NCI-H345 (cell line): ENCODE data around the gene ACER3.
A peak's percentile ranks its signal among the peaks of the same experiment; 100 is the strongest.
"Not testable (repeated sequence)": the region's sequence is repeated elsewhere in the genome, so short reads cannot be mapped to it uniquely, and the experiment has no call there.

Experiments
- DNase-seq: peaks from one replicate; lab custom pipeline; 2025; lab: John Stamatoyannopoulos, UW

The ACER3 gene

DNA sequence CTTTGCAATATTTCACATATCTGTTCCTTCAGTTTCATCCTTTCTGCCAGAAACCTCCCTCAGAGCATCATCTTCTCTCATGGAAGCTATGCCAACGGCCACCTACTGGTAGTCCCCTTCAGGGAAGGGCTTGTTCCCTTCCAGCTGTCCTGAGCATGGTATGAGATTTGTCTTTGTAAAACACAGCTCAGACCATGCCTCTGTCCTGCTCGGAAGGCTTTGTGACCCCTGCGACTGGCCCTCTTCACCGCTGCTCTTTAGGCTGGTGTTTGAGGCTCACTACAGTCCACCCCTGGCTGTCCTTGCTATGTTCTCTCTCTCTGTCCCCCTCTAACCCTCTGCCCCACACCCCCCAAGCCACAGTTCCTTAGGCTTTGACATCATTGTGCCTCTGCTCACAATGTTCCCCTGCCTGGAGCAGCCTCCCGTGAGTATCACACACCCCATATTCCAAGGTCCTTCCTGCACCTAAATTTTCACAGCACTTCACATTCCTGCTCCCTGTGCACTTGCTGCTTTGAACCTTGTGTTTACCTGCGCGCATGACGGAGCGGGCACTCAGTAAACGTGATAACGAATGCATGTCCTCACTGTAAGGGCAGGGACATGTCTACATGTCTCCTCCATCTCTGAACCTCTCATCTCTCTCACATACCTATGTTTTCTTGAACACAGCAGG is 24.0 kb upstream of the ACER3 start:
- no peak for DNase-seq

DNA sequence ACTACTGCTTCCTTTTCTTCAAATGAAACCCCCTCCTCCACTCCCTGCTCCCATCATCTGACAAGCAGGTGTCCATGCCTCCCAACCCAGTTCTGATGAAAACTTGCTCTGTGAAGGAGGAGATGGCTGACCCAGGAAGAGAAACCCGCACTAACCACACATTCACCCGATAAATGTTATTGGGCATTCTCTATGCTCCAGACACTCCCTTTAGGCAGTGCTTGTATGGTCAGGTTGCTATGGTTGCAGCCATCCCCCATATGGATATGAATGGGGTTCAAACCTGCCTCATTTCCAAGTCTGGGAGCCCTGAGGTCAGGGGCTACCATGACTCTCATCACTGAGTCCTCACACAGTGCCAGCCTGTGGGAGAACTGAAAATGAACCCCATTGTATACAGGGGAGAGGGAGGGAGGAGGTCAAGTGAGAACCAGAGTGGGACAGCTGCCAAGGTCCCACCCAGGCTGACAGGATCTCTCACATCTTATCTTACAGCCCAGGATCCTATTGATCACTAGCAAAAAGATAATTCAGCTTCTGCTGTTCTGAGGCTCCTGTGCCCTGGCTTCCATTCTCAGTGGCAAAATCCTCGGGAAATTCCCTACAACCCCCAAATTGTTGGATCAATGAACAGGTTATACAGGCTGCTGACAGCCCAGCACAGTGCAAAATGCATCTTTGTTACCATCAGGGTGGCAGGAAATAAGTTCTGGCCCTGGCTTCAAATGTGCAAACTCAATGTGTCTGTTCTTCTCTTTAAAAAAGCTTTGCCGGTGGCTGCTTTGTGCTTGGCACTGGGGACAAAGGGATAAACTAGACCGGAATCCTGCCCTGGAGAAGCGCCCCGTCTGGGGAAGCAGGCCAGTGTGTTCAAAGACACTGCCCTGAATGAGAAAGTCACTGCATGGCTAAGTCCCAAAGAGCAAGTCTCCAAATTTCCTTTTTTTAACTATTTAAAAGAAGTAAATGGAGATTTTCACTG is 22.7 kb upstream of the ACER3 start:
- no peak for DNase-seq

DNA sequence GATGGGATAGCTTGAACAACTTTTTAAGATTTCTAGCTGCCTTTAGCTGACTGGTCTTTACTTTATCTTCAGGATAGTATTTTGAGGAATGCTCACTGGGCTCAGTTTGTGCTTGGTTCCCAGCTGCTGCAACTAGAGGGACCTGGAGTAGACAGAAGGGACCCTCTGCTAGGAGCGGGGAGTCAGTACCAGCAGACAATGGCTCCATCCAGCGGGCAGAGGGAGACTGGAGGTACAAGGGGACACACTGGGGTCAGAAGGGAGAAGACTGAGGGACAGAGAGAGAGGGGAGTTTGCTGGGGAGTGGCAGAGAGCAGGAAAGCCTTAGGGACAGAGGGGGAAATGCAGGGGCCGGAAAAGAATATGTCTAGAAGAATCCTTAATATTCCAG is 22.0 kb upstream of the ACER3 start:
- DNase-seq, result no peak

DNA sequence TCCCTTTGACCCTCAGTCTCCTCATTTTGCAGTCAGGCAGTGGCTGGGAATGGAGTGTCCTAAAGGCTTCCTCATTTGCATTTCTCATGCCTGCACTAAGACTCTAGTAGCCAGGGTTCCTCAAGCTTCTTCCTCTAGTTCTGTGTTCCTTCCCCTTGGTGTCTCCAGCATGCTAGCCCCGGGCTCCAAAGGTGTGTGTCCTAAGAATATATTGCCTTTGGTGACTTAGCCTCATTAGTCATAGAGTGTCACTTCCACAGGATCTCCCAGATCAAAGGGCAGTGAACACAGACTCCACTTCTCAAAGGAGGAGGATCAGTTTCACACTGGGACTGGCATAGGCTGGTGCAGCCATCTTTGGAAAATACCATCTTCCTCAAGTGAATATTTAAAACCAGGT is 21.4 kb upstream of the ACER3 start:
- no peak for DNase-seq

DNA sequence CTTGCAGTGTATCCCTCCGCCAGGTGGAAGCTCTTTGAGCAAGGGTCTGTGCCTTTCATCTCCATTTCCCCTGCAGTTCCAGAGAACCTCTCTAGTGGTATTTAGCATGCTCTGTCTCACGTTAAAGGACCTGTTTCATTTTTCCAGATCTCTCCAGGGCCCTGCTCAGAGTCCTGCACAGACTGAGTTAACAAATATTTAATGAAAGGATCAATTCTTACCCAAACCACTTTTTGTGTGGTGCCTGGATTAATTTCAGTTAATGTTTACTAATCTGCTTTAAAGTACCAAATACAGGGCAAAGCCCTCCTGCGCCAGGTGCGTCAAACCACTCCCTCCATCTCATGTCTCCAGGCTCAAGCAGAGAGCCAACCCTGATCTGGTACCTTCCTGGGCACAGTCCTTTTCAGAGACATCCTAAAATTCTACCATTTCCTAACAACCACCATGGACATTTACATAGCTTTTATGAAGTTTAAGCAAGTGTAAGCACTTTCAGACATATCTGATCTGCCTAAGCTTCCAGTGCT is 18.7 kb upstream of the ACER3 start:
- DNase-seq, result peak; percentile 22

DNA sequence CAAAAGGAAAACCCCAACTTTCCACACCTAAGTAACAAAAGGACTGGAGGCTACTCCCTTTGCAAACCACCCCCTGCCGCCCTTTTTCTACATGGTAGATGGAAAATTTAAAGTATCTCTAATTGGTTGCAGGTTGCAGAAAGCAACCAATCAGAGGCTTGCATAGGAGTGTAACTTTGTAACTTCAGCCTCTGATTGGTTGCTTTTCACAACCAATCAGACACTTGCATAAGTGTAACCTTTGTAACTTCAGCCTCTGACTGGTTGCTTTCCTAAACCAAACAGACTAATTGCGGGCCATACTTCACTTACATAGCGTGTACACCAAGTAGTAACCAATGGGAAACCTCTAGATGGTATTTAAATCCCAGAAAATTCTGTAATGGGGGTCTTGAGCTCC is 16.8 kb upstream of the ACER3 start:
- no peak for DNase-seq

DNA sequence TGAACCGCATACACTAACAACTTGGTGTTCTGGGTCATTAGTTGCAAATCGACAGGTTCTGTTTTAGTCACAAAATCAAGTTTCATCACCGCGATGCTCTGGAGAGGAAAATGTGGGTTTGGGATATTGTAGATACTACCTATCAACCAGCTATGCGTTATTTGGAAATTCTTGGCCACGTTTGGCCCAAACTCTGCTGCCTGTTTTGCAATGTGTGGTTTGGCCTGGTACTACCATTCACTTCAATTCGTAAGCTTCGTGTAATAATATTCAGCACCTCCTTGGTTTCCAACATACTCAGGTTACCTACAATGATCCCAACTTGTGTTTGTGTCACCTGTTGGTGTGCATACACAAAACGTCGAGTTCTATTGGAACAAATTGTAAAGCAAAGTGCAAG is 16.2 kb upstream of the ACER3 start:
- DNase-seq, result no peak

DNA sequence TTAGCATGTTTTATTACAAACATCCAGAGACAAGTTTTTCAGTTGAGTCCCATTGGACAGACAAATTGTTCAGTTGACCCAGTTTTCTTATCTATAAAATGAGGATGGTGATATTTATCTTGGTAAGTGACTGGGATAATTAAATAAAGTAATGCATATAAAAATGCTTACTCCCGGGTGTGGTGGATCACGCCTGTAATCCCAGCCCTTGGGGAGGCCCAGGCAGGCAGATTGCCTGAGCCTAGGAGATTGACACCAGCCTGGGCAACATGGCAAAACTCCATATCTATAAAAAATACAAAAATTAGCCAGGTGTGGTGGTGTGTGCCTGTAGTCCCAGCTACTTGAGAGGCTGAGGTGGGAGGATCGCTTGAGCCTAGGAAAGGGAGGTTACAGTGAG is 15.6 kb upstream of the ACER3 start:
- DNase-seq, result no peak

DNA sequence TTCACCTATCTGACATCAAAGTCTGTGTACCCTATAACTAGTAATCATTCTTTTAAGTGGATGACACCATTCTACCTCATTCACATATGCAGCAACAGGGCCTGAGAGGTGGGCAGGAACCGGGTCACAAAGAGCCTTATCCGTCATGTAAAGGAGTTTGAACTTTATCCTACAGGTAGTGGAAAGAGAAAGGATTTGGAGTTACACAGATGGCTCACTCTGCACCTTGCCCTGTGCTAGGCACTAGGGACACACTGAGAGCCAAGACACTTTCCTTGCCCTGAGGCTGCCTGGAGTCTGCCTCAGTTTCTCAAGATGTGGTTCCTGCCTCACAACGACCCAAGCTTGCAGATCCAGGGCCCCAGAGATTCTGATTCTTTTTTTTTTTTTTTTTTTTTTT is 14.3 kb upstream of the ACER3 start:
- no peak for DNase-seq

DNA sequence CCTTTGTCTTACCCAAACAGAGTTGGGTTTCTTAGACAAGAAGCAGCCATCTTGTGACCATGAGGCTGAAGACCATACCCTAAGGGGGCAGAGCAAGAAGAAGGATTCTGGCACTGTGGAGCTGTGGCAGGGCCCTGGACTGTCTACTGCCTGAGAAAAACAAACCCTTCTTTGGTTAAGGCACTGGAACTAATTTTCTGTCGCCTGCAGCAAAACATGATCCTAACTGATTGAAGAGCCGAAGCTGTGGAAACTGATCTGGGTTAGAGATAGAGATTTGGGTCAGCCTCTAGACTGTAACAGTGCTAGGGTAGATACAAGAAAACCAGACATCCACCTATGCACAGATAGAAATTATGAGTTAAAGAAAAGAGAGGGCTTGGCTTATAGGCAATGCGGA is 11.3 kb upstream of the ACER3 start:
- DNase-seq, result no peak

DNA sequence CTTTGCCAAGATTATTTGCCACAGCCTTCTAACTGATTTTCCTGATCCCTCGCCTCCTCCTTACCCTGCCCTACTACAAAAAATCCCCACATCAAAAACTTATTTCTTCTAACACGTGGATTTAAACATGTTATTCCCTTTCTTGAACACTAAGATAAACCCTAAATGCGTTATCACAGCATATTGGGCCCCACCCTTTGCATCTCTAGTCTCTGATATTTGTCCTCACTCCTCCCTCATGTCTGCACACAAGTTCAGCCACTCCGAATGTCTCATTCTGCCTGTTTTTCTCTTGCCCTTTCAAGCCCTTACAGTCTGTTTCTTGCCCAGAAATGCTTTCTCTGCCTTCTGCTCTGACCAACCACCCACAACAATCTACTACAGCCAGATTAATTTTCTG is 10.6 kb upstream of the ACER3 start:
- no peak for DNase-seq

DNA sequence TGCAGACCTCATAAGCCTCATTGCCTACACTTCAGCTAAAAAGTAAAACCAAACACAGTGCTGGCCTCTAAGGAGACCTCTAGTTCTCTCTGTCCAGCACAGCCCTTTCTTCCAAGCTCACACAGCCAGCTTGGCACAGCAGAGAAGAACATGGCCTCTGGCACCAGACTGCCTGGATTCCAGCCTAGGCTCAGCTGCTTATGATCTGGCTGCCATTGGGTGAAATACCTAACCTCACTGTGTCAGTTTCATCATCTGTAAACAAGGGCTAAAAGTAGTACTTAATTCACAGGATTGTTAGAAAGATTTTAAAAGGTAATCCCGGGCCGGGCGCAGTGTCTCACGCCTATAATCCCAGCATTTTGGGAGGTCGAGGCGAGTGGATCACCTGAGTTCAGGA is 9.9 kb upstream of the ACER3 start:
- no peak for DNase-seq

DNA sequence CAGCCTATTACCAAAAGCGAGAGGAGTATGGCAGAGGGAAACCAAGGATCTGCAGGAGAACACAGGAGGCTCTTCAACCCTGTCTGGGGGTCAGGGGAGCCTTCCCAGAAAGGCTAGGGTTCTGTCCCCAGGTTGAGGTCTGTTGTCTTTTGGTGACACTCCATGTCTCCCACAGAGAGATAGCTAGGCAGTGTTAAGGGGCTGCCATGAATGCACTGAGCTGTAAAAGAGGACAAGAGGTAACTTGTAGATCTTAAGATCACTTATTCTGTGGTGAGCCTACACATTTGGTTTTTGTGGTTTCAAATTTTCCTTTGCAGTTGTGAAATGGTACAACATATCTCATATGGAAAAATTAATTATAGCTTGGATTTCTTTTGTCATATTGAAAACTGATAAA is 6.0 kb upstream of the ACER3 start:
- DNase-seq, result no peak

DNA sequence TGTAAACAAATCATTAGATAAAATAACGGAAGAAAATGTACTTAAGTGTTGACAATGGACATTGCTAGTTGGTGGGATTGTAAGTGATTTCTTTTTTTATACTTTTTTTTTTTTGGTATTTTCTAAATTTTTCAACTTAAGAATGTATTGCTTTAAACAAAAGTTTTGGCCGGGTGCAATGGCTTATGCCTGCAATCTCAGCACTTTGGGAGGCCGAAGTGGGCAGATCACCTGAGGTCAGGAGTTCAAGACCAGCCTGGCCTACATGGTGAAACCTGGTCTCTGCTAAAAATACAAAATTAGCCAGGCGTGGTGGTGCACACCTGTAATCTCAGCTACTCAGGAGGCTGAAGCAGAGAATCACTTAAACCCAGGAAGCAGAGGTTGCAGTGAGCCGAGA is 5.0 kb upstream of the ACER3 start:
- not testable (repeated sequence) for DNase-seq

DNA sequence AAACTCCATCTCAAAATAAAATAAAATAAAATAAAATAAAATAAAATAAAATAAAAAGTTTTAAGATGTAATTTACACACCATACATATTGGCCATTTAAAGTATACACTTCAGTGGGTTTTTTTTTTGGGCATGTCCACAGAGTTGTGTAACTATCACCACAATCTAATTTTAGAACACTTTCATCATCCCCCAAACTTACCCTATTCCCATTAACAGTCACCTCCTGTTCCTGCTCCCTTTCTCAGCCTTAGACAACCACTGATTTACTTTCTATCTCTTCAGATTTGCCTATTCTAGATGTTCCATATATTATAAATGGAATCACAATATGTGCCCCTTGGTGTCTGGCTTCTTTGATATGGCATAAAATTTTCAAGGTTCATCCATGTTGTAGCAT is 4.6 kb upstream of the ACER3 start:
- DNase-seq, result no peak

DNA sequence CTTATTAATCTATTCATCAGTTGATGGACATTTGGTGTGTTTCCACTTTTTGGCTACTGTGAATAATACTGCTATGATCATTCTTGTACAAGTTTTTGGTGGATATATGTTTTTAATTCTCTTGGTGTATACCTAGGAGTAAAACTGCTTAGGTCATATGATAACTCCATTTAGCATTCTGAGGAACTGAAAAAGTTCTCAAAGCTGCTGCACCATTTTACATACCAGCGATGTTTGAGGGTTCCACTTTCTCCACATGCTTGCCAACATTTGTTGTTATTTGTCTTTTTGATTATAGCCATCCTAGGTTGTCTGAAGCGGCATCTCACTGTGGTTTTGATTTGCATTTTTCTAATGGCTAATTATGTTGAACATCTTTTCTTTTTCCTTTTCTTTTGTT is 4.1 kb upstream of the ACER3 start:
- DNase-seq, result no peak

DNA sequence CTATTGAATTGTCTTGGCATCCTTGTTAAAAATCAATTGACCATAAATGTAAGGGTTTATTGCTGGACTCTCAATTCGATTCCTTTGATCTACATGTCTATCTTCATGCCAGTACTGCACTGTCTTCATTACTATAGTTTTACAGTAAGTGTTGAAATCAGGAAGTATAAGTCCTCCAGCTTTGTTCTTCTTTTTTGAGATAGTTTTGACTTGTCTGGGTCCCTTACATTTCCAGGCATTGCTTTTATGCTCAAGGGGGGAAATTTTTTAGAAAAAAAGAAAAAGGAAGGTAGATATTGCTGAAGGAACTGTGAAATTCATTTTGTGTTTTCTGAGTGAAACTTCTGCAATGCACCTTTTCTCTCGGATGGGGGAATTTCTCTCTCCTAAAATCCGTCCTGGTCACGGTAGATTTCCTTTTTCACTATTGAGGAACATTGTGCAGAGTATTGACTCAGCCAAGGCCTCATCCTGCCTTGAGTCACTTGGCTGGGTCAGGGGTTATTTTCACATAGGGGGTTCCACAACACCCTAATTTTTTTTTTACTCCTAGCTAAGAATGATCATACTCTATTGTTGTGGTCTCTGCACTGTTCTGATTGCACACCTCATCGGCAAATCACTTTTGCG is 2.8 kb upstream of the ACER3 start:
- DNase-seq, result no peak

DNA sequence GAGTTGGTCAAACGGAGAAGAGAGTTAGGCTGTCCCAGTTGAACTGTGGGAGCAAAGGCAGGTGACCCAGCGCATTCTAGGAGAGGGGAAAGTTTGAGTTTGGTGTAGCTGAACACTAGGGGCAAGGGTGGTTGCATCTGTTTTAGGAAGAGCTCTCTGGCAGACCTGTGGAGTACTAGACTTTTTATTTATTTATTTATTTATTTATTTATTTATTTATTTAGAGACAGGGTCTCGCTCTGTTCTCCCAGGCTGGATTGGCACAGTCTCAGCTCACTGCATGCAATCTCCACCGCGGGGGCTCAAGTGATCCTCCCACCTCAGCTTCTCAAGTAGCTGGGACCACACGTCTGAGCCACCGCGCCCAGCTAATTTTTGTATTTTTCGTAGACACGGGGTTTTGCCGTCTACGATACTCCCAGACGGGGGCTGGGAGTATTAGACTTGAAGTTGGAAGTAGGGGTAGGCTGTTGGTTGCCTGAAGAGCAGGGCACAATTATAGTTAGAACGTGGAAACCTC is 950 bp upstream of the ACER3 start:
- DNase-seq, result no peak

DNA sequence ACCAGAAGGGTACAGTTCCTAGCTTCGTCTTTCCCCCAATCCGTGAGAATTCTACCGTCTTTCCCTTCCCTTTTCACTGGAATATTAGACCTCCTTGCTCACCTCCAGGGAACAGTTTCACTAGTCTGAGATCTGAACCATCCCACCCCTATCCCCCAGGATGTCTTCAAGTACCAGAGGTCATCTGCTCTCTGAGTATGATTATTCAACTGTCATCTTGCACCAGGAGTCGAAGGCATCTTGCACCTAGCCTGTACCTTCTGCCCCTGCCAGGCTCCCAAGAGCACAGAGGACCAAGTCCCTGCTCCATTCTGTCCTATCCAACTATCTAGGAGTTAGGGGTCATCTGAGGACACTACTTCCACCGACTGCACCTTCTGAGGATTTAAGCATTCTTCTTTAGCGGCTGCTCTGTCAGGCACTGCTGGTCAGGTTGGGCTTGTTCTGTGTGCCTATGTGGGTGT is 804 bp downstream of the ACER3 start:
- no peak for DNase-seq

DNA sequence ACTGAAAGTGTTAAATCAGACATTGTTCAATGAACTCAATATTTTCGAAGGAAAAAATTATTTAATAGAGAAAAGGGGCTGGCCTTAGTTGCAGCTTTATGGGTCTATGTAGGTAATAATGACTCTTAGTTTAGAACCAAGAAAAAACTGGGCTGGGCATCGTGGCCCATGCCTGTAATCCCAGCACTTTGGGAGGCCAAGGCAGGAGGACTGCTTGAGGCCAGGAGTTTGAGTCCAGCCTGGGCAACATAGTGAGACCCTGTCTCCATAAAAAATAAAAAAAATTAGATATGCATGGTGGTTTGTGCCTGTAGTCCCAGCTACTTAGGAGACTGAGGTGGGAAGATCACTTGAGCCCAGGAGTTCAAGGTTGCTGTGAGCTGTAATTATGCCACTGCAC is 2.1 kb downstream of the ACER3 start:
- DNase-seq, result not testable (repeated sequence)

DNA sequence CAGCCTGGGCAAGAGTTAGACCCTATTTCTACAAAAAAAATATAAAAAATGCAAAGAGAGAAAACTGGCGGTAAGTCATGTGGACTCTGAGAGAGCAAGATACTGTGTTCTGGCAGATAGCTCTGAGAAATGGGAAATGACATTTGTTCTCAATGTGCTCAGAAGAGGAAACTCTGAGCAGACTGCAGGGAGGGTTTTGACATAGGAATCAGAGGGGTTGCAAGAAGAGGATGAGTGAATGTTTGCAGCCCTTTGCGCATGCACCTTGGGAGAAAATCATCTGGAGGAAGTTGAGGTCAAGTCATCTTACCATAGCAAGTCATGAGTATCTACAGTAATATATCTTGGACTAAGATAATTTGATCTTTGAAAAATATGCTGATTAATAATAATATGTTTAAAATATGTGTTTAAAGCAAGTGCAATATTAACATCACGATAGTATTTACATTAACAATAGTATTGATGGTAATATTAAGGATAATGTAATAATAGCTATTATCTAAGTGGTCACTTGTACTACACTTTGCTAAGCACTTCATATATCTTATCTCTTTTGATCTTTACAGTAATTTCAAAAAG is 2.6 kb downstream of the ACER3 start:
- DNase-seq, result no peak
